Measurements from ENCODE around the gene FBL. TPM values are rescaled to one million over a fixed set of nuclear protein-coding genes. Genes with fewer than 3 reads are reported as not detected.
A peak's percentile ranks its signal among the peaks of the same experiment; 100 is the strongest.

FBL gene
- total RNA-seq, 1 experiment from 2014 or later = 374 TPM

GRCh38 chr19:39837978-39838377 is 8.2 kb downstream of the FBL start:
- ChIA-PET CTCF (no interaction called here), POLR2A (no interaction called here)
- Mint-ChIP-seq H3K36me3 (ENCODE audit: insufficient read depth, unreplicated experiment) (peaks cover 61% of the 10 kb centered on the region), H3K4me1 (ENCODE audit: low read depth, unreplicated experiment) (peaks cover 15% of the 10 kb centered on the region), H3K9me3 (ENCODE audit: unreplicated experiment) (no peaks in the 10 kb centered on the region), H3K27me3 (ENCODE audit: insufficient read depth, unreplicated experiment) (no peaks in the 10 kb centered on the region), H3K27ac (ENCODE audit: unreplicated experiment) (no peak overlapping the region), H3K4me3 (ENCODE audit: unreplicated experiment) (no peak overlapping the region)
- DNase-seq = no peak
- BruUV-seq (replicated peaks) = no TSS peak
- H3K4me1 ChIP-seq = no peaks in the 10 kb centered on the region; the same call in 1 of the 2 replicates
- TF ChIP-seq, protein P1, sequence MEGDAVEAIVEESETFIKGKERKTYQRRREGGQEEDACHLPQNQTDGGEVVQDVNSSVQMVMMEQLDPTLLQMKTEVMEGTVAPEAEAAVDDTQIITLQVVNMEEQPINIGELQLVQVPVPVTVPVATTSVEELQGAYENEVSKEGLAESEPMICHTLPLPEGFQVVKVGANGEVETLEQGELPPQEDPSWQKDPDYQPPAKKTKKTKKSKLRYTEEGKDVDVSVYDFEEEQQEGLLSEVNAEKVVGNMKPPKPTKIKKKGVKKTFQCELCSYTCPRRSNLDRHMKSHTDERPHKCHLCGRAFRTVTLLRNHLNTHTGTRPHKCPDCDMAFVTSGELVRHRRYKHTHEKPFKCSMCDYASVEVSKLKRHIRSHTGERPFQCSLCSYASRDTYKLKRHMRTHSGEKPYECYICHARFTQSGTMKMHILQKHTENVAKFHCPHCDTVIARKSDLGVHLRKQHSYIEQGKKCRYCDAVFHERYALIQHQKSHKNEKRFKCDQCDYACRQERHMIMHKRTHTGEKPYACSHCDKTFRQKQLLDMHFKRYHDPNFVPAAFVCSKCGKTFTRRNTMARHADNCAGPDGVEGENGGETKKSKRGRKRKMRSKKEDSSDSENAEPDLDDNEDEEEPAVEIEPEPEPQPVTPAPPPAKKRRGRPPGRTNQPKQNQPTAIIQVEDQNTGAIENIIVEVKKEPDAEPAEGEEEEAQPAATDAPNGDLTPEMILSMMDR (IDR thresholded peaks at IDR 0.05; ENCODE audit: insufficient read depth in 1 of 2, low read depth in 1 of 2, low read length in 1 of 2, severe bottlenecking in 1 of 2, unreplicated experiment in 1 of 2) = no peak
- intact Hi-C loops (cut with micrococcal nuclease; ENCODE audit: unreplicated experiment) = no loop called here
- peaks cover 6% of the 10 kb centered on the region for H3K36me3 ChIP-seq (ENCODE audit: control insufficient read depth, insufficient read depth, low read length)
- H3K9me3 ChIP-seq = no peaks in the 10 kb centered on the region
- H3K27me3 ChIP-seq (replicated peaks; ENCODE audit: control insufficient read depth, insufficient read depth, low read length) = no peaks in the 10 kb centered on the region
- no peak overlapping the region for H3K4me3 ChIP-seq (ENCODE audit: low read depth, low read length)

GRCh38 chr19:39834287-39834841 is 11.8 kb downstream of the FBL start:
- TF ChIP-seq, protein P1 (IDR thresholded peaks at IDR 0.05; ENCODE audit: insufficient read depth in 1 of 2, low read depth in 1 of 2, low read length in 1 of 2, severe bottlenecking in 1 of 2, unreplicated experiment in 1 of 2) = no peak
- DNase-seq = no peak
- intact Hi-C loops (cut with micrococcal nuclease; ENCODE audit: unreplicated experiment) = no loop called here
- Mint-ChIP-seq H3K4me3 (ENCODE audit: unreplicated experiment) (peak overlapping the region; percentile 44), H3K27ac (ENCODE audit: unreplicated experiment) (peak overlapping the region; percentile 65), H3K36me3 (ENCODE audit: insufficient read depth, unreplicated experiment) (peaks cover 75% of the 10 kb centered on the region), H3K9me3 (ENCODE audit: unreplicated experiment) (no peaks in the 10 kb centered on the region), H3K27me3 (ENCODE audit: insufficient read depth, unreplicated experiment) (no peaks in the 10 kb centered on the region), H3K4me1 (ENCODE audit: low read depth, unreplicated experiment) (peaks cover 3% of the 10 kb centered on the region)
- CTCF ChIA-PET = interaction anchor here (0.7 to 1.1 kb wide), 2 partner anchors 12 to 136 kb away, joined by 5 to 6 read pairs; partner anchors contain the start of gene FBL
- H3K4me1 ChIP-seq = no peaks in the 10 kb centered on the region
- BruUV-seq (replicated peaks) = no TSS peak
- H3K27me3 ChIP-seq (replicated peaks; ENCODE audit: control insufficient read depth, insufficient read depth, low read length) = no peaks in the 10 kb centered on the region
- POLR2A ChIA-PET = no interaction called here
- peaks cover 6% of the 10 kb centered on the region for H3K36me3 ChIP-seq (ENCODE audit: control insufficient read depth, insufficient read depth, low read length)
- H3K9me3 ChIP-seq = no peaks in the 10 kb centered on the region
- no peak overlapping the region for H3K4me3 ChIP-seq (ENCODE audit: low read depth, low read length)

- Mint-ChIP-seq H3K27ac (ENCODE audit: unreplicated experiment) (peak within 1 kb of the TSS; percentile 65), H3K4me3 (ENCODE audit: unreplicated experiment) (peak within 1 kb of the TSS; percentile 44), H3K27me3 (ENCODE audit: insufficient read depth, unreplicated experiment) (no peaks in the 10 kb centered on the region), H3K9me3 (ENCODE audit: unreplicated experiment) (no peaks in the 10 kb centered on the region), H3K4me1 (ENCODE audit: low read depth, unreplicated experiment) (no peaks in the 10 kb centered on the region), H3K36me3 (ENCODE audit: insufficient read depth, unreplicated experiment) (peaks cover 76% of the 10 kb centered on the region)
- DNase-seq = peak; percentile 74 to 81
- Histone ChIP-seq H3K4me1 (no peaks in the 10 kb centered on the region), H3K9me3 (no peaks in the 10 kb centered on the region), H3K36me3 (ENCODE audit: control insufficient read depth, insufficient read depth, low read length) (peaks cover 6% of the 10 kb centered on the region), H3K4me3 (ENCODE audit: low read depth, low read length) (no peak within 1 kb of the TSS; the same call in 1 of the 2 replicates), H3K27me3 (replicated peaks; ENCODE audit: control insufficient read depth, insufficient read depth, low read length) (no peaks in the 10 kb centered on the region)
- CTCF ChIA-PET = interaction anchor here (0.6 to 1.1 kb wide), 3 partner anchors 12 to 136 kb away, joined by 4 to 6 read pairs (median 5); partner anchors contain the start of gene FBL
- BruUV-seq (replicated peaks) = no TSS peak
- TF ChIP-seq, protein P1 (IDR thresholded peaks at IDR 0.05; ENCODE audit: insufficient read depth in 1 of 2, low read depth in 1 of 2, low read length in 1 of 2, severe bottlenecking in 1 of 2, unreplicated experiment in 1 of 2) = no peak
- POLR2A ChIA-PET = interaction anchor here (0.9 kb wide), 1 partner anchor 137 kb away, joined by 3 read pairs; the partner anchor contains the start of gene PSMC4
- intact Hi-C loops (cut with micrococcal nuclease; ENCODE audit: unreplicated experiment) = no loop called here
Observed at GRCh38 chr19:39833464-39834286, 12.5 kb downstream of the FBL start, which contains the start of gene DYRK1B. Gene DYRK1B (minus strand): TSS chr19:39834162. CDS start chr19:39831867, 2,295 bp downstream.
